Progenitor cell of endocrine pancreas (in vitro differentiated cells): ENCODE results near the gene ENGASE. TPM values are rescaled to one million over a fixed set of nuclear protein-coding genes. Genes with fewer than 3 reads are reported as not detected.
A peak's percentile ranks its signal among the peaks of the same experiment; 100 is the strongest.
"Not testable (repeated sequence)": the region's sequence is repeated elsewhere in the genome, so short reads cannot be mapped to it uniquely, and the experiment has no call there.

Experiments used
- DNase-seq: peaks from one replicate; pipeline ENCODE4 v3.0.0; 2021; ENCODE audit warnings: low spot score; ENCODE audit not compliant: unreplicated experiment
- H3K27ac Mint-ChIP-seq: 2 replicates; pipeline ENCODE4 v1.8.0; 2021; ENCODE audit warnings: mild to moderate bottlenecking, moderate library complexity, mixed read lengths
- H3K27me3 Mint-ChIP-seq: 2 replicates; pipeline ENCODE4 v1.8.0; 2021; ENCODE audit warnings: mixed read lengths
- H3K36me3 Mint-ChIP-seq: 2 replicates; pipeline ENCODE4 v1.8.0; 2022; ENCODE audit warnings: mixed read lengths; ENCODE audit not compliant: insufficient read depth
- H3K4me1 Mint-ChIP-seq: 2 replicates; pipeline ENCODE4 v1.8.0; 2021; ENCODE audit warnings: low read depth, mixed read lengths
- H3K4me3 Mint-ChIP-seq: 2 replicates; pipeline ENCODE4 v1.8.0; 2021; ENCODE audit warnings: low read depth, mild to moderate bottlenecking, moderate library complexity, mixed read lengths
- H3K9me3 Mint-ChIP-seq: 2 replicates; pipeline ENCODE4 v1.8.0; 2021; ENCODE audit warnings: low read depth, mixed read lengths
- total RNA-seq: library from RNA; stranded (reverse); gene quantifications from 2 replicates; pipeline ENCODE4 v1.2.1, GENCODE V29; 2021
- TF ChIP-seq, protein P1 (sequence below): fragments of 200-600 bp; sonication (generic); IDR thresholded peaks from one replicate; pipeline ENCODE4 v1.5.0; 2021; ENCODE audit warnings: antibody characterized with exemption, mild to moderate bottlenecking; ENCODE audit not compliant: unreplicated experiment

Gene ENGASE
- total RNA-seq, 1 donor from 2014 or later: 52.4 TPM

DNA sequence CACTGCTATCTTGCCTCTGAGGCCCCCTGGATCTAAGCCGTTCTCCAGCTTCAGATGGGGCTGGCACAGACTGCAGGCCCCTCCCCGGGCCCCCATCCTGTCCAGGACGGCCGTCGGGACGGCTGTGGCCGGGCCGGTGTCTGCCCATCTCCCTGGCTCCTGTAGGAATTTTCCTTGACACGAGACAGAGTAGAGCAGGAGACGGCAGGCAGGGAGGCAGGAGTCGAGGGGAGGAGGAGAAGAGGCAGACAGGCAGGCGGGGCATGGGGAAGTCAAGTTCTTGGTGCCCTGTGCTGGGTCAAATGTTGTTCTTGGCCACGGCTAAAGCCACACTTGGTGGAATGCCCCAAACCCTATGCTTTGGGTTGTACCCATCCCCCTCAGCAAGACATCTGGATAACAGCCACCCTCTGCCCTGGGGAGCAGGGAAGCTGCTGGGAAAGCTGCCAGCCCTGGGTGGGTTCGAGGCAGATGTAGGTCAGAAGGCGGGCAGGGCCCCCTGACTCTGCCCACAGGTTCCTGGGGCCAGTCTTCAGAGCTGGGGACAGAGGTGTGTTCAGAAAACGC lies 46.6 kb upstream of the ENGASE start:
- Mint-ChIP-seq H3K27ac (no peak overlapping the region), H3K4me3 (no peak overlapping the region), H3K9me3 (no peaks in the 10 kb centered on the region), H3K36me3 (no peaks in the 10 kb centered on the region), H3K4me1 (peaks cover 8% of the 10 kb centered on the region), H3K27me3 (peaks cover 66% of the 10 kb centered on the region)
- DNase-seq: no peak
- TF ChIP-seq, protein P1, sequence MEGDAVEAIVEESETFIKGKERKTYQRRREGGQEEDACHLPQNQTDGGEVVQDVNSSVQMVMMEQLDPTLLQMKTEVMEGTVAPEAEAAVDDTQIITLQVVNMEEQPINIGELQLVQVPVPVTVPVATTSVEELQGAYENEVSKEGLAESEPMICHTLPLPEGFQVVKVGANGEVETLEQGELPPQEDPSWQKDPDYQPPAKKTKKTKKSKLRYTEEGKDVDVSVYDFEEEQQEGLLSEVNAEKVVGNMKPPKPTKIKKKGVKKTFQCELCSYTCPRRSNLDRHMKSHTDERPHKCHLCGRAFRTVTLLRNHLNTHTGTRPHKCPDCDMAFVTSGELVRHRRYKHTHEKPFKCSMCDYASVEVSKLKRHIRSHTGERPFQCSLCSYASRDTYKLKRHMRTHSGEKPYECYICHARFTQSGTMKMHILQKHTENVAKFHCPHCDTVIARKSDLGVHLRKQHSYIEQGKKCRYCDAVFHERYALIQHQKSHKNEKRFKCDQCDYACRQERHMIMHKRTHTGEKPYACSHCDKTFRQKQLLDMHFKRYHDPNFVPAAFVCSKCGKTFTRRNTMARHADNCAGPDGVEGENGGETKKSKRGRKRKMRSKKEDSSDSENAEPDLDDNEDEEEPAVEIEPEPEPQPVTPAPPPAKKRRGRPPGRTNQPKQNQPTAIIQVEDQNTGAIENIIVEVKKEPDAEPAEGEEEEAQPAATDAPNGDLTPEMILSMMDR: no peak

DNA sequence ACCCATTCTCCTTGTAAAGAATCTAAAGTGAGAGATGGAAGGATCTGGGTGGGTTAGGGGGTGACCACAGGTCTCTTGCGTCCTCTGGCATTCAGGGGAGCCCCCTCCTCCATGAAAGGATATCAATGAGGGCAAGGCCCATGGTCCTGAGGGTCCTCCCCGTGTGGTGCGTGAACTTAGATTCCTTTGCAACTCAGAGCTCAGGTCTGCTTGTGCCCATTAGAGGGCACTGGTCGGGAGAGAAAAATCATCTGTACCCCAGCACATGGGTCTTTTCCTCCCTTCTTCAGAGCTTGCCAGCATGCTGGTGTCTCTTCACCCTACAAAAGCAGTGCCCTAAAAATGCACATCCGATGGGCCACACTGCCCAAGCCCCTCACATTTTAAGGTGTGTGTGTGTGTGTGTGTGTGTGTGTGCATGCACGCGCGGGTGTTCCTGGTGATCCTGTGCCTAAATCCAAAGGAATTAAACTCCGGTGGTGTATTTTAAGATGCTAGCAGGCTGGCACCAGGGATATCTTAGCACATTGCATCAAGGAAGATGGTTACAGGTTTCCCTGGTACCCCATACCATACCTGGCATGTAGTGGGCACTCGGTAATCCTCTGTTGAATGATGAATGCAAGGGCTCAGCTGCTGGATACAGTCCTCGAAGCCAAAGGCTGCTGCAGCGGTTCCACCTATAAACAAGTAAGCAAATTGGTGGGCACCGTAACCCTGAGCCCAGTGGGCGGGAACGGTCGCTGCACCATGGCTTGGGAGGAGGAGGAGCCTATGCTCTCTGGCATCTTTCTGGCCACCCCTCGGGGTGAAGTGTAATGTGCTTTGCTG lies 45.9 kb upstream of the ENGASE start:
- TF ChIP-seq, protein P1: peak; percentile 11
- Mint-ChIP-seq H3K27me3 (peaks cover 60% of the 10 kb centered on the region), H3K9me3 (no peaks in the 10 kb centered on the region), H3K4me3 (no peak overlapping the region), H3K36me3 (no peaks in the 10 kb centered on the region), H3K4me1 (peaks cover 8% of the 10 kb centered on the region), H3K27ac (no peak overlapping the region)
- DNase-seq: no peak

DNA sequence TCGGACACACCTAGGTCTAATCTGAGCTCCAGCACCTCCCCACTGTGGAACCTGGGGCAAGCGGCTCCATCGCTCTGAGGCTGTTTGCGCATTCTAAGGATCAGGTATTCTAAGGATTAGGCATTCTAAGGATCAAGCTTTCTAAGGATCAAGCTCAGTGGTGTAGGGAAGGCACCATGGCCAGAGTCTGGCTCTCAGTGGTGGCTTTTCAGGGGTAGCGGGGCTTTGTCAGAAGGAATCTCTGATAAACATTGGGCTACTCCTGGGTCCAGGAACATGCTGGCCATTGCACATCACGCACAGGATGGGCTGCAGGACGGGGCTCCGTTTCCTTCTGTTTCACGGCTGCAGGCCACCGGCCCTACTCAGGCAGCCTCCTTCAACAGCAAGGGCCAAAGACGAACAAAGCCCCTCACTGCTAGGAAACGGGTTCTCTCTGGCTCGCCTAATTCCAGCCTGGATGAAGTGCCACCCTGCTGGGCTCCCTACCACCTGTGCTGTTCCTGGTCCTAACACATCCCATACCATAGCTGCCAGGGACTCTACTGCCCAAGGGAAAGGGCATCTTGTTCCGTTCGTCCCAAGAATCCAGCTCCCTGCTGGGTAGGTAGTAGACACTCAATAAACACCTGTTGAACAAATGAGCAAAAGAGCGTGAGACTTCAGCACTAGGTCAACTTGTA lies 45.2 kb upstream of the ENGASE start:
- Mint-ChIP-seq H3K36me3 (no peaks in the 10 kb centered on the region), H3K27ac (no peak overlapping the region), H3K4me1 (peaks cover 6% of the 10 kb centered on the region), H3K9me3 (no peaks in the 10 kb centered on the region), H3K27me3 (peaks cover 55% of the 10 kb centered on the region), H3K4me3 (no peak overlapping the region)
- TF ChIP-seq, protein P1: no peak
- DNase-seq: no peak

DNA sequence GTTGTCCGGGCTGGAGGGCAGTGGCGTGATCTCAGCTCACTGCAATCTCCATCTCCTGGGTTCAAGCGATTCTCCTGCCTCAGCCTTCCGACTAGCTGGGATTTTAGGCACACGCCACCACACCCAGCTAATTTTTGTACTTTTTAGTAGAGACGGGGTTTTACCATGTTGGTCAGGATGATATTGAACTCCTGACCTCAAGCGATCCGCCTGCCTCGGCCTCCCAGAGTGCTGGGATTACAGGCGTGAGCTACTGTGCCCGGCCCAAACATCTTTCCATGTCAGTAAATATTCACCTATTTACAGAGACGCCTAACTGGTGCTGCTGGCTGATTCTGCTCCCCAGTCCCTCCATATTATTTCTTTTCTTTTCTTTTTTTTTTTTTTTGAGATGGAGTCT lies 44.0 kb upstream of the ENGASE start:
- H3K4me1 Mint-ChIP-seq, H3K4me3 Mint-ChIP-seq, DNase-seq, H3K27ac Mint-ChIP-seq, H3K9me3 Mint-ChIP-seq, H3K36me3 Mint-ChIP-seq: not testable (repeated sequence)
- peaks cover 46% of the 10 kb centered on the region for H3K27me3 Mint-ChIP-seq

DNA sequence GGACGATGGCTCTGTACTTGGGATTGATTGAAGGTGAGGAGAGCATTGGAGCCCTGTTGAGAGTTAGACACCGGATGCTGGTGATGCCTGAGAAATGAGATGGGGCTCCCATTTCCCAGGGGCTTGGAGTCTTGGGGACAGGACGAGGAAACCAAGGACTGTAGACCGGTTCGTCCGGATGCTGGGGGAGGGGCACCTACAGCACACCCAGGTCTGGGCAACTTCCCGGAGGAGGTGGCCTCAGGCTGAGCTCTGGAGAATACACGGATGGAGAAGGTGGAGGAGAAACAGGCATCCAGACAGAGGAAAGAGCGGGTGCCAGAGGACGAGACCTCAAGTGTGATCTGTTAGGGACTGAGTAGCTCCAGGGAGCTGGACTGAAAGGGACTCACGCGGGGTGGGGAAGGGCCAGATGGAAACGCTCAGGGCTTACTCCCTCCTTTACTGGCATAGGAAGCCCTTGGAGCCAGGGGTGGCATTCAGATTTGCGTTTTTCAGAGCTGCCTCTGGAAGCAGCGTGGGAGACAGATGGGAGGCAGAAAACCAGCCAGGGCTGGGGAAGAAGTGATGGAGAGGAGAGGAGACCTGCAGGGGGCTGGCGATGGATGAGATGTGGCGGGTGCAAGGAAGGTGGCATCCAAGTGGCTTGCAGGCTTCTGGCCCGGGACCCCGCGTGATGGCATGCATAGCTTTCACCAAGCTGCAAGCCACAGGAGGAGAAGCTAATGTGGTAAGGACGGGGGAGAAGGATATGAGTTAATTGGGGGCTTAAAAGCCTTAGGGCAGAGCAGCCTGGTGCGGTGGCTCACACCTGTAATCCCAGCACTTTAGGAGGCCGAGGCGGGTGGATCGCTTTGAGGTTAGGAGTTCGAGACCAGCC lies 42.4 kb upstream of the ENGASE start:
- Mint-ChIP-seq H3K9me3 (no peaks in the 10 kb centered on the region), H3K27ac (no peak overlapping the region), H3K36me3 (no peaks in the 10 kb centered on the region), H3K27me3 (peaks cover 36% of the 10 kb centered on the region), H3K4me1 (peaks cover 2% of the 10 kb centered on the region), H3K4me3 (no peak overlapping the region)
- DNase-seq: no peak
- TF ChIP-seq, protein P1: no peak
